Nephron progenitor cell (in vitro differentiated cells): ENCODE measurements around the gene PHOSPHO1.

Source experiments
- DNase-seq: peaks from one replicate; pipeline ENCODE4 v3.0.0; 2021
- H3K27ac Mint-ChIP-seq: 2 replicates; pipeline ENCODE4 v1.8.0; 2021; ENCODE audit warnings: mild to moderate bottlenecking, moderate library complexity, mixed read lengths
- H3K27me3 Mint-ChIP-seq: 2 replicates; pipeline ENCODE4 v1.8.0; 2021; ENCODE audit warnings: mild to moderate bottlenecking, low read depth, mixed read lengths; ENCODE audit not compliant: poor library complexity
- H3K36me3 Mint-ChIP-seq: 2 replicates; pipeline ENCODE4 v1.8.0; 2021; ENCODE audit warnings: low read depth, mixed read lengths
- H3K4me1 Mint-ChIP-seq: 2 replicates; pipeline ENCODE4 v1.8.0; 2021; ENCODE audit warnings: mixed read lengths
- H3K4me3 Mint-ChIP-seq: 2 replicates; pipeline ENCODE4 v1.8.0; 2021; ENCODE audit warnings: mild to moderate bottlenecking, moderate library complexity, mixed read lengths
- H3K9me3 Mint-ChIP-seq: 2 replicates; pipeline ENCODE4 v1.8.0; 2021; ENCODE audit warnings: mild to moderate bottlenecking, moderate library complexity, mixed read lengths
- CTCF ChIP-seq: fragments of 200-600 bp; sonication (generic); IDR thresholded peaks from 2 replicates; pipeline ENCODE4 v1.5.0; 2021; ENCODE audit warnings: antibody characterized with exemption

The PHOSPHO1 gene

GRCh38 chr17:49259663-49260010 is 29.1 kb upstream of the PHOSPHO1 start:
- TF ChIP-seq CTCF, result no peak
- peaks cover 29% of the 10 kb centered on the region for H3K27me3 Mint-ChIP-seq
- peaks cover 30% of the 10 kb centered on the region for H3K4me1 Mint-ChIP-seq
- H3K9me3 Mint-ChIP-seq, result no peaks in the 10 kb centered on the region
- H3K27ac Mint-ChIP-seq, result no peak overlapping the region
- no peak for DNase-seq
- H3K4me3 Mint-ChIP-seq, result peak overlapping the region; percentile 80
- H3K36me3 Mint-ChIP-seq, result no peaks in the 10 kb centered on the region

DNA sequence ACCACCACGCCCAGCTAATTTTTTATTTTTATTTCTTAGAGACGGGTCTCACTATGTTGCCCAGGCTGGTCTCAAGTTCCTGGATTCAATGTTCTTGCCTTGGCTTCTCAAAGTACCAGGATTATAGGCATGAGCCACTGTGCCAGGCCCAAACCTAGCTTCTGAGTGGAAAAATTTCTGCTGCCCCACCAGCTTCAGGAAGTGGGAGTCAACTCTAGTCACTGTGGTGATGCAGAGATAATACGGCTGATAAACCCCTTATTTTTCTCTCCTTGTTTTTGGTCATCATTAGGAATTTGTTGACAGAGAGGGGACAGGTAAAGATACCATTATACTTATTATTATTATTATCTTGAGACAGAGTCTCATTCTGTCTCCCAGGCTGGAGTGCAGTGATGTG is 27.8 kb upstream of the PHOSPHO1 start:
- H3K9me3 Mint-ChIP-seq, result no peaks in the 10 kb centered on the region
- H3K4me3 Mint-ChIP-seq, result no peak overlapping the region
- H3K27me3 Mint-ChIP-seq, result peaks cover 29% of the 10 kb centered on the region
- no peaks in the 10 kb centered on the region for H3K36me3 Mint-ChIP-seq
- TF ChIP-seq CTCF, result no peak
- H3K27ac Mint-ChIP-seq, result no peak overlapping the region
- H3K4me1 Mint-ChIP-seq, result peaks cover 24% of the 10 kb centered on the region
- no peak for DNase-seq

DNA sequence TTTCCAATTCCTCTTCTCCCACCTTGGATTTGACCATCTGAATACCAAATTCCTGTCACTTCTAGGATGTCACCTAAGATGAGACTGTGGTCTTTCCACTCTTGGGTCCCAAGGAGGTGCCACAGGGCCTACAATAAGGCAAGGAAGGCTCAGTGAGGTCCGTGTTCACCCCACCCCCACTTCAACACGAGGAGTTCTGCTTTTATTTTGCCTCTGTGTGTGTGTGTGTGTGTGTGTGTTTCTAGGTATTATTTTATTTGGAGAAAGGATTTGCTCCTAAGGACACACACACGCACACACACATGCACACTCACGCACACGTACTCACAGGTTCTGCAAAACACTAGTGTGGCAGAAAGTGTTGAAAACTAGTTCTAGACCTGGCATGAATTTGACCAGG is 24.5 kb upstream of the PHOSPHO1 start:
- no peak overlapping the region for H3K4me3 Mint-ChIP-seq
- H3K9me3 Mint-ChIP-seq, result no peaks in the 10 kb centered on the region
- peaks cover 23% of the 10 kb centered on the region for H3K27me3 Mint-ChIP-seq
- no peak for TF ChIP-seq CTCF
- H3K4me1 Mint-ChIP-seq, result peaks cover 23% of the 10 kb centered on the region
- DNase-seq, result no peak
- no peak overlapping the region for H3K27ac Mint-ChIP-seq
- no peaks in the 10 kb centered on the region for H3K36me3 Mint-ChIP-seq

DNA sequence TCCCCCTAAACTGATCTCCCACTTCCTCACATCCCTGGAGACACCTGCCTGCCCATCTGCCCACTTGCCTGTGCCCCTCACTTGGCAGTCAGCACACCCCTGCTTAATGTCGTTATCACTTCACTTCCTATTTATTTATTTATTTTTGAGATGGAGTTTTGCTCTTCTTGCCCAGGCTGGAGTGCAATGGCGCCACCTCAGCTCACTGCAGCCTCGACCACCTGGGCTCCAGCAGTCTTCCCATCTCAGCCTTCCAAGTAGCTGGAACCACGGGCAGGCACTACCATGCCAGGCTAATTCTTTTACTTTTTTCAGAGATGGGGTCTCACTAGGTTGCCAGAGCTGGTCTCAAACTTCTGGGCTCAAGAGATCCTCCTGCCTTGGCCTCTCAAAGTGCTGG is 23.5 kb upstream of the PHOSPHO1 start:
- TF ChIP-seq CTCF, result no peak
- Mint-ChIP-seq H3K27me3 (peaks cover 15% of the 10 kb centered on the region), H3K36me3 (no peaks in the 10 kb centered on the region), H3K9me3 (no peaks in the 10 kb centered on the region), H3K4me1 (peaks cover 27% of the 10 kb centered on the region), H3K4me3 (no peak overlapping the region), H3K27ac (no peak overlapping the region)
- DNase-seq, result no peak

DNA sequence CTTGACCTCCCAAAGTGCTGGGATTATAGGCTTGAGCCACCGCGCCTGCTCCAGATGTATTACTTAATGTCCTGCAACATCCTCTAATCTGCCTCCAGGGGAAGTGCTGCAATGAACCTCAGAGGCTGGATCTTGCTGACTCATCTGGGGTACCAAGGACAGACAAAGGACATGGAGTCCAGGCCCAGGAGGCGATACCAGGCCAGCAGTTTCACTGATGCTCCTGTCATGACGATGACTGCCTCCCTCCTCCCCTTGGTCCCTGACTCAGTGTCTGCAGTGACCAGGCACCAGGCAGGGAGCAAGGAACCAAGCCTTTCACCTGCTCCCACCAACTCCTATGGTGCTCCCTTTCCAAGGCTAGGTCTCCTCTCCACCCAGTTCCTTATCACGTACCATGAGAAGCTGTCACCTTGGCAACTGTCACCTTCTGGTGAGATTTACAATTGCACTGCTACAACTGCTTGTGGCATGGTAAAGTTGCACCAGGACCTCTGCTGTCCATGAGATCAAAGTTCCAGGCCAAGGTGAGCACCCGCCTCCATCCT is 21.6 kb upstream of the PHOSPHO1 start:
- peaks cover 22% of the 10 kb centered on the region for H3K4me1 Mint-ChIP-seq
- no peaks in the 10 kb centered on the region for H3K9me3 Mint-ChIP-seq
- no peaks in the 10 kb centered on the region for H3K36me3 Mint-ChIP-seq
- TF ChIP-seq CTCF, result no peak
- DNase-seq, result no peak
- no peak overlapping the region for H3K4me3 Mint-ChIP-seq
- H3K27me3 Mint-ChIP-seq, result peaks cover 11% of the 10 kb centered on the region
- H3K27ac Mint-ChIP-seq, result no peak overlapping the region

DNA sequence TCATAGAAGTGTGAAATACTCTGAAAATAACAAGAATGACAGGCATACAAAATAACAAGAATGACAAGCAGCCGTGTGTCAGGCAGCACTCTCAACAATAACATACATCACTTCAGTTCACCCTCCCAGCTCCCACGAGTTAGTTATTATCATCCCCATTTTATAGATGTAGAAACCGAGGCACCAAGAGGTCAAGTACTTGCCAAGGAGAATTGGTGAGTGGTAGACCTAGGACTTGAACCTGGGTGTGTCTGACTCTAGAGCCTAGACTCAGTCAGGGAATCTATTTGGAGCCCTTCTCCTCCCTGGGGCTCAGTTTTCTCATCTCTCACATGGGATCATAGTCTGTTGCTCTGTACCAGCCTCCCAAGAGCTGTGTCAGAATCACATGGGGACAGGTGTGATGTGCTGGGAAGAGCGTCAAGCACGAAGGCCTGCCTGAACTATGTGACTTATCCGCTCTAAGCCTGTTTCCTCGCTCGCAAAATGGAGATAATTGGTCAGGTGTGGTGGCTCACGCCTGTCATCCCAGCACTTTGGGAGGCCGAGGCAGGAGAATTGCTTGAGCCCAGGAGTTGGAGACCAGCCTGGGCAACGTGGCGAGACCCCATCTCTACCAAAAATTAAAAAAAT is 19.4 kb upstream of the PHOSPHO1 start:
- Mint-ChIP-seq H3K36me3 (no peaks in the 10 kb centered on the region), H3K4me1 (peaks cover 17% of the 10 kb centered on the region), H3K27ac (no peak overlapping the region), H3K9me3 (no peaks in the 10 kb centered on the region), H3K27me3 (peaks cover 17% of the 10 kb centered on the region), H3K4me3 (no peak overlapping the region)
- no peak for TF ChIP-seq CTCF
- DNase-seq, result no peak
